GM21576 (cell line): ENCODE data around the gene RRP1B.
"Not testable (repeated sequence)": the region's sequence is repeated elsewhere in the genome, so short reads cannot be mapped to it uniquely, and the experiment has no call there.

Experiments used
- ATAC-seq: cut with Tn5 transposase; IDR thresholded peaks from one replicate; pipeline ENCODE4 v1.9.1; 2021; ENCODE audit warnings: mild to moderate bottlenecking, moderate library complexity; ENCODE audit not compliant: unreplicated experiment

Gene RRP1B

GRCh38 chr21:43640400-43640799 lies 19.0 kb upstream of the RRP1B start:
- ATAC-seq = no peak

- no peak for ATAC-seq
These were observed 16.2 kb upstream of the RRP1B start for GRCh38 chr21:43643193-43643592.

- ATAC-seq = no peak
These were observed 15.3 kb upstream of the RRP1B start for GRCh38 chr21:43644071-43644470.

GRCh38 chr21:43644609-43645008 lies 14.8 kb upstream of the RRP1B start:
- ATAC-seq = no peak

GRCh38 chr21:43645136-43645891 lies 14.0 kb upstream of the RRP1B start:
- ATAC-seq = no peak

- no peak for ATAC-seq
These were observed 13.4 kb upstream of the RRP1B start for GRCh38 chr21:43645976-43646375.

- peak; percentile 81 for ATAC-seq
These were observed 12.7 kb upstream of the RRP1B start for GRCh38 chr21:43646550-43647260.

GRCh38 chr21:43648171-43648570 lies 11.2 kb upstream of the RRP1B start:
- no peak for ATAC-seq

GRCh38 chr21:43651926-43652325 lies 7.4 kb upstream of the RRP1B start:
- not testable (repeated sequence) for ATAC-seq

- no peak for ATAC-seq
These were observed 6.7 kb upstream of the RRP1B start for GRCh38 chr21:43652616-43653015.

GRCh38 chr21:43653626-43654025 lies 5.7 kb upstream of the RRP1B start:
- ATAC-seq = no peak

- ATAC-seq = no peak
These were observed 4.4 kb upstream of the RRP1B start for GRCh38 chr21:43654806-43655489.

- ATAC-seq = no peak
These were observed 1.8 kb upstream of the RRP1B start for GRCh38 chr21:43657355-43658087.

- ATAC-seq = no peak
These were observed 1.1 kb upstream of the RRP1B start for GRCh38 chr21:43658088-43658741.

GRCh38 chr21:43658769-43659135 lies 608 bp upstream of the RRP1B start:
- ATAC-seq = no peak

- no peak for ATAC-seq
These were observed 2.9 kb downstream of the RRP1B start for GRCh38 chr21:43662286-43662685.

- no peak for ATAC-seq
These were observed 3.7 kb downstream of the RRP1B start for GRCh38 chr21:43663033-43663432.

- ATAC-seq = no peak
These were observed 5.0 kb downstream of the RRP1B start for GRCh38 chr21:43664358-43664757.

GRCh38 chr21:43665879-43666278 lies 6.5 kb downstream of the RRP1B start:
- ATAC-seq = no peak

- no peak for ATAC-seq
These were observed 8.0 kb downstream of the RRP1B start for GRCh38 chr21:43667191-43667904.
